Stimulated activated CD8-positive, alpha-beta memory T cell treated with anti-CD3 and anti-CD28 coated beads, Interleukin-15, amount 100 ng/mL, for 4 hours (primary cell): ENCODE data around the gene NCAPG2.
"Not testable (repeated sequence)": the region's sequence is repeated elsewhere in the genome, so short reads cannot be mapped to it uniquely, and the experiment has no call there.

Experiments used
- DNase-seq, 2 donors: peaks; one replicate each; pipeline ENCODE4 v3.0.0-alpha.2; 2020; ENCODE audit warnings: low read depth in 2 of 2

The NCAPG2 gene

DNA sequence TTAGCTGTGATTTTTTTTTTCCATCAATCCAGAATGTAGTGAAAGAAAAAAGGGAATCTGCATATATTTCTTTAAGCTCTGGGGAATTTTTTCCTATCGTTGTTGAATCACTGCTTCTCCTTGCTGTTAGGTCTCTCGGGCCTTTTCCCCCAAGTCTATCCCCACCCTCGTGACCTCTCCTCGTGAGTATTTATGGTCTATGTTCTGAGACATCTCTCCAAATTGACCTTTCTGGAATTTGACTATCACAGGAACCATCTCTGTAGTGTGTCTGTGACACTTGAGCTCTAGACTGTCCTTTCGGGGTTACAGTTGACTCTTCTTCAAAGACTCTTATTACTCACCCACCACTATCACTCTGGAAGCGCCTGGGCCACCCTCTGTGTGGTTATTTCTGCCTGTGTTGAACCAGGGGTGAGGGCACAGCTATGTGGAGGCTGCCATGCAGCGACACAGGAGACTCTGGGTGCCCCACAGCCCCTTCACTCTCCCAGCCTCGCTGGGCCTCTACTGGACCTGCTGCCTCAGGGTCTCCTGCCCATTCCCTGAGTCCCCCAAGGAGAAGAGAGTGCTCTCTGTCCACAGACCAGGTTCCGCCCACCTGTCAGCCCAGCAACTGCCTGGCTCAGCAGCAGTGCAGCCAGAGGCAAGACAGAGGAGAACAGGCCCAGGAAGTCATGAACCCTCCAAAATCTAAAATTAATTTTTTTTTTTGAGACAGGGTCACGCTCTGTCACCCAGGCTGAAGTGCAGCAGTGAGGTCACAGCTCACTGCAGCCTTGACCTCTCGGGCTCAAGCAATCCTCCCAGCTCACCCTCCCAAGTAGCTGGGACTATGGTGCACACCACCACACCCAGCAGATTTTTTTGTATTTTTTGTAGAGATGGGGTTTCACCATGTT lies 71.3 kb downstream of the NCAPG2 start:
- no peak for DNase-seq

DNA sequence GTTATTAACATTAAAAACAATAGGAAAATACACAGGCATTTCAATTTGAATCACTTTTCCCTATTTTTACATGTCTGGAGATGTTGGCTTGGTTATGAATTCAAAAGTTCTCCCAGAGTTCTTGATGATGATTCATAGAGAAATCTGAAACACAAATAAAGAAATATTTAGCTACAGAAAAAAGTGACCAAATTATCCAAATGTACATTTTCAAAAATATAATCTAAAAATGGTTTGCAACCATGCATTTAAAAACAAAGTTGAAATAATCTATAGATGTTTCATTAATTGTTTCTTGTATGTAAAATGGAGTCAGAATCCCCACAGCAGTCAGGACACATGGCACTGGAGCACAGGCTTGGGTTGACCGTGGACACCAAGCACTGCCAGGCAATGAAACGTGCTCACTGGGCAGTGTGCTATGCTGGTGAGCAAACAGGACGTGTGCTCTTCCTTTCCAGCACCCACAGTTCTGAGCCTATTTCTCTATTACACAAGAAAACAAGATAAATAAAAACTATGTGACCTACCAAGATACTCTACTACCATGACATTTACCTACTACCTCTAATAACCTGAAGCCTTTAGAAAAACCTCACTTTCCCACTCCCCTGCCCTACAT lies 72.9 kb downstream of the NCAPG2 start:
- DNase-seq = no peak

DNA sequence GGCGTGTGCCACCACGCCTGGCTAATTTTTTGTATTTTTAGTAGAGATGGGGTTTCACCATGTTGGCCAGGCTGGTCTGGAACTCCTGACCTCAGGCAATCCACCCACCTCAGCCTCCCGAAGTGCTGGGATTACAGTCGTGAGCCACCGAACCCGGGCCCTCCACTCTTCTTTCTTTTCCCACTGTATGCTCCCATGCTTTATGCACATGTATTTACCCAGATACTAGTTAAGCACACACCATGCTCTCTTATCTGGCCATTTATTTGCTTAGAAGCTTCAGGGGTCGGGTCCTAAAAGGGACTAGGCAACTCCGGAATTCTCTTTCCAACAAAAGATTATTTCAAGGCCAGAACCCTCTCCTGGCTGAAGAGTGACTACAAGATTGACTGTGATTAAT lies 78.3 kb downstream of the NCAPG2 start:
- not testable (repeated sequence) for DNase-seq

DNA sequence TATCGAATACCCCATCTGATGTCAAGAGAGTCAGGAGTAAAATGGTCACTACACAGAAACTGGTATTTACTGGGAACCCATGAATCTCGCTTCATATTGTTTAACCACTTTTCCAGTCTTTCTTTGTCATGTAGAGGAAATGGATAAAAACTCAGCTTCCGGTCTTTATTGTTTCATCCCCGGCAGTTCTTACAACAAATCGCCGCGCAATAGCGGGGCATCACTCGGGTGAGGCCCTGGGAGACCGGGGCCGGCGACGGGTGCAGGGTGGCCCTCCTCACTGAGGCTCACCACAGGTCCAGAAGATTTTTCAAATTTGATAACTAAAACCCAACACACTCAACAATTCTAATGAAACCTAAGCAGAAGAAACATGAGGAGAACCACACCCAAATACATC lies 81.4 kb downstream of the NCAPG2 start:
- DNase-seq = no peak

DNA sequence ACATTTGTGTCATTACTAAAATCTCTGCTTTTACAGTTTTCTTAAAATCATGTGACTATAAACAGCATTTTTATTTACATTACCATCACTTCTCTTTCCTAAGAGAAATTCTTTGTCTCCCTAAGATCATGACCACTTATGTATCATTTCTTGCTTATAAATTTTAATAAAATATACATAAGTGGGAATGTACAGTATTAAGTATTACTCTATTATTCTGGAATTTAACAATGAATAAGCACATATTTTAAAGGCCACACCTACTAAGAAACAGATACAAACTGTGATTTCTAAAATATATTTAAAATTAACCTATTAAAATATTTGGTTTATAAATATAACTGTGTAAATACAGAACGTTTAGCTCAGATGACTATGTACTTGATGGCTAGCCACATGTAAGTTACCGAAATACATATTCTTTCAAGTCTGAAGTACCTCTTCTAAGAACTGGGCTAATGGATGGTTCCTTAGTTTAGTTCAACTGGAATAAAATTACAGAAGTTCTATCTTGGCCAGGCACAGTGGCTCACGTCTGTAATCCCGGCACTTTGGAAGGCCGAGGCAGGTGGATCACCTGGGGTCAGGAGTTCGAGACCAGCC lies 83.7 kb downstream of the NCAPG2 start:
- no peak for DNase-seq

DNA sequence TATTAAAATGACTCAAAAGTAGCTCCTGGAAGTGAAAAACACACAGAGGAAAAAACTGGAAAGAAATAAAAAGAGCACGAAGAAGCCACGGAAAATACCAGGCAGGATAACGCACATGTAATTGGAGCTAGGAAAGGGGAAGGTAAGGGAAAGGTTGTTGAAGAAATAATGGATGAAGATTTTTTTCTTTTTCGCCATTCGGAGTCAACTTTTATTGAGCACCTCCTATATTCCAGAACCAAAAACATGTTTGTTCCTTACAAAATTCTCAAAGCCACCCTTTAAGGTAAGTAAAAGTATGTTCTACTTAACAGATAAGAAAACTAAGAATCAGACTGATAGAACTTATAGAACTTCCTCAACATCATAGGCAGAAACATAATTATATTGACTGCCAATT lies 84.2 kb downstream of the NCAPG2 start:
- DNase-seq = no peak

DNA sequence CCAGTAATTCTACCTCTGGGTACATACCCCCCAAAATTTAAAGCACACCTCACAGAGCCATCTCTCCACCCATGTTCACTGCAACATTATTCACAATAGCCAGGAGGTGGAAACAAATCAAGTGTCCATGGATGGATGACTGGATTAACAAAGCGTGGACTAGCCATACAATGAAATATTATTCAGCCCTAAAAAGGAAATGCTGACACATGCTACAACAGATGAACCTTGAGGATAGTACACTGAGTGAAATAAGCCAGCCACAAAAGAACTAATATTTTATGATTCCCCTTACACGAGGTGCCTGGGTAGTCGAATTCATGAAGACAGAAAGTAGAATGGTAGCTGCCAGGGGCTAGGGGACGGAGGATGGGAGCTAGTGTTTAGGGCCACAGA lies 85.9 kb downstream of the NCAPG2 start:
- DNase-seq = no peak

DNA sequence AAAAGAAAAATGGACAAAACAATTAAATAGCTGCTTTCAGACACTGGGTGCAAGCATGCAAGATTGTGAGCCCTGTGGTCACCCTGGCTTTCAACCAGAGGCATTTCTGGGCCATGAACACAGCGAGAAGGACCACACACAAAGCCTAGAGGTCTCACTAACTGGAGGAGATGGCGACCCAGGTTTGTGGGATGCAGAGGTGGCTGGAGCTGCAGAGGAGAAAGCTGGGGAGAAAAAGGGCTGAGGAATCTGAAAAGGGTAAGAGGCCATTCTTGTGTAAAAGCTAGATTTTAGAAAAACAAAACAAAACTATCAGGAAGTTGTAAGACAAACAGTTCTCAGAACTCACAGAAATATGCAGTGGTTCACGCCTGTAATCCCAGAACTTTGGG lies 86.9 kb downstream of the NCAPG2 start:
- no peak for DNase-seq

DNA sequence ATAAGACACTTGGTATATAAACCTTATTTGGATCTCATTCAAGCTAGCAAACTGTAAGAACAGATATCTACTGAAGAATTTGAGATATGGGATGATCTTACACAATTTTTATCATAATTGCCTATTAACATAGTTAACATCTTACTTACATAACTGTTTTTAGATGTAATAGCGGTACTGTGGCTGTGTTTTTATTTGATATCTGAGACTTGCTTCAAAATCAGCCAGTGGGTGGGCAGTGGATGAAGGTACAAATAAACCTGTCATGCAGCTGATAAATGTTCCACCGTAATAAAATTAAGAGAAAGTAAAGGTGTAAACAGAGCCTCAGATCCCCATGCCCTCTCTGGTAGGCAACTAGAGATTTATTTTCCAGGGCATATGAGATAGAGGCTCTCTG lies 88.6 kb downstream of the NCAPG2 start:
- DNase-seq = no peak

DNA sequence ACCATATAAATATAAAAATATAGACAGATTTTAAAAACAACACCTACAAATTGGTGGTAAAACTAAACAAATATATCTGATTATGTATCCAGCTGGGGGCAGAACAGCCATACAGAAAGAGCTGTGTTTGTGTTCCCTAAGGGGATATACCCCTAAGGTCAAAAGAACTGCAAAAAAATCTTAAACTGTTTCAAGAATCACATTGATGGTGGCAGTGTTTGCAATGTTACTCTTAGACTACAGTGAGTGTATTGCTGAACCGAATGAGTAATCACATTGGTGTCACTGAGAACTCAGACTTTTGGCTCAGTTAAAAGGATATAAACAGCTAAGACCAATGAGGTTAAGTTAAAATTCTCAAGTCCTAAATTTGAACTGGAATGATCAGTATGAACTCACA lies 89.9 kb downstream of the NCAPG2 start:
- DNase-seq = no peak

DNA sequence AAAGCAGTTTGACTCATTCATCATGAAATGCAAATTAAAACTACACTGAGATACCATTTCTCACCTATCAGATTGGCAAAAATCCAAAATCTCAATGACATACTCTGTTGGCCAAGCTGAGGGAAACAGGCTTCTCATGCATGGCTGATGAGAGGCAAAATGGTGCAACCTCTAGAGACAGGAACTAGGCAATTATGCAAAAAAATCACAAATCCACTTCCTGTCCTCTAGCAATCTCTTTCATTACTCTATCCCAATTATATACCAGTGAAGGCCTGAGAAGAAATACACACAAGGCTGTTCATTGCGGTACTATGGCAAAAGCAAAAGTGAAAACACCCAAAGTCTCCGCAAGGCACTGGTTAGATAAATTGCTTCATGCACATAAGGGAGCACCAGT lies 91.1 kb downstream of the NCAPG2 start:
- no peak for DNase-seq

DNA sequence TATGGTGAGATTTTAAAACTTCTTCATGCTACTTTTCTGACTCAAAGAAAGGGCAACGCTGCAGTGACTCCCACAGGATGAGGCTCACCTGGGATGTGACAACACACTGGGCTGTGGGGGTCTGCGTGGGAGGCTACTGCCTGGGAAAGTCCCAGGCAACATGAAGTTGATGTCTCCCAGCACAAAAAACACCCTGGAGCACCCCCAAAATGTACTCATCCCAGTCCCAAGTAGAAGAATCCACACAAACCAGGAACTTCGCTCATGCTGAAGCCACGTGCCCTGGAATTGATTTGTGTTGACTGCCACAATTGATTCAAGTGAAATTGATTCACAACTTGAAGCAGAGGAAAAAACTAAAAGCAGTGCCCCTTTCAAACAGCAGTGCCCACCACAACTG lies 92.1 kb downstream of the NCAPG2 start:
- DNase-seq = no peak

DNA sequence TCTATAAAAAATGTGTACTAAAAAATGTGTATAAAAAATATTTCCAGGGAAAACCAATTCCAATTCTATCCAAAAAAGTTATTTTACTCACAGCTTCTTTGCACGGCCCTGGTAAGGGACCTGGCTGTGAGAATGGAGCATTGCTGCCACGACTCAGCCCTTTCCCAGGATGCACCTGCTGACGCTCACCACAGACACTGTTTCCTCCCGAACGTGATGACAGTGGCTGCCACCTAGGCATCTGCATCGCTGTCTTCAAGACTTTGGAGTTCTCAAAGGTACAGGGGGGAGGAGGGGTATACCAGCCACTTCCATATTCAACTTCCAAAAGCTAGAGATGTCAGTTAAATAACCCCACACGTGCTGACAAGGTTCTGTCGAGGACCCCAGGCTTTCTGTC lies 93.1 kb downstream of the NCAPG2 start:
- DNase-seq = no peak

DNA sequence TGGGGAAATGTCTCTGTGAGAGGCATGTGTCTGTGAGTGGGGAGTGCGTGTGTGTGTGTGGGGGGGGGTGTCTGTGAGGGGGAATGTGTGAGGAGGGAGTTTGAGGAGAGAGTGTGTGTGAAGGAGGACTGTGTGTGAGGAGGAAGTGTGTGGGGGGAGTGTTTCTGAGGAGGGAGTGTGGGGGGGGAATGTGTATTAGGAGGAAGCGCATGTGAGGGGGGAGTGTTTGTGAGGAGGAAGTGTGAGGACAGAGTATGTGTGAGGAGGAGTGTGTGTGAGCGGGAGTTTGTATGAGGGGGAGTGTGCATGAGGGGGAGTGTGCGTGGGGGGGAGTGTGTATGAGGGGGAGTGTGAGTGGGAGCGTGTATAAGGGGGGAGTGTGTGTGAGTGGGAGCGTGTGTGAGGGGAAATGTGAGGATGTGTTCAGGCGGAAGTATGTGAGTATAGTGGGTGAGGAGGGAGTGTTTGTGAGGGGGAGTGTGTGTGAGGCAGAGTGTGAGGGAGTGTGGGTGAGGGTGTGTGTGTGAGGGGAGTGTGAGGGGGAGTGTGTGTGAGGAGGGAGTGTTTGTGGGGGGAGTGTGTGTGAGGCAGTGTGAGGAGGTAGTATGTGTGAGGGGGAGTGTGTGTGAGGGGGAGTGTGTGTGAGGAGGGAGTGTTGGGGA lies 95.2 kb downstream of the NCAPG2 start:
- no peak for DNase-seq

DNA sequence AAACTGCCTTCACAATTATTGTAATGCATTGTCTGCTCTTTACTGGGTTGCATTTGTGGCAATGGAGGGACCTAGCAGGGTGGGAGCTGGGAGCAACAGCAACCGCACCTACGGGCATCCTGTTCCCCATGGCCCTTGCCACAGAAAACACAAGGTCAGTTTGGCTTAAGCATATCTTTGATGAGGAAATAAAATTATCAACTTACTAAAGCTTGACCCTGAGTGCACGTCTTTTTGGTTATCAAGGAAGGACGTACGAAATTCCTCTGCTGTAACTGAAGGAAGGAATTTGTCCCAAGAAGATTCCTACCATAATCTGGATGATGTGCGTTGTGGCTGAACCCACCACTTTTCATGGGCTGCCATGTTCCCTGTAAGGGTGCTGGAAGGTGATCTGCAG lies 97.0 kb downstream of the NCAPG2 start:
- no peak for DNase-seq

DNA sequence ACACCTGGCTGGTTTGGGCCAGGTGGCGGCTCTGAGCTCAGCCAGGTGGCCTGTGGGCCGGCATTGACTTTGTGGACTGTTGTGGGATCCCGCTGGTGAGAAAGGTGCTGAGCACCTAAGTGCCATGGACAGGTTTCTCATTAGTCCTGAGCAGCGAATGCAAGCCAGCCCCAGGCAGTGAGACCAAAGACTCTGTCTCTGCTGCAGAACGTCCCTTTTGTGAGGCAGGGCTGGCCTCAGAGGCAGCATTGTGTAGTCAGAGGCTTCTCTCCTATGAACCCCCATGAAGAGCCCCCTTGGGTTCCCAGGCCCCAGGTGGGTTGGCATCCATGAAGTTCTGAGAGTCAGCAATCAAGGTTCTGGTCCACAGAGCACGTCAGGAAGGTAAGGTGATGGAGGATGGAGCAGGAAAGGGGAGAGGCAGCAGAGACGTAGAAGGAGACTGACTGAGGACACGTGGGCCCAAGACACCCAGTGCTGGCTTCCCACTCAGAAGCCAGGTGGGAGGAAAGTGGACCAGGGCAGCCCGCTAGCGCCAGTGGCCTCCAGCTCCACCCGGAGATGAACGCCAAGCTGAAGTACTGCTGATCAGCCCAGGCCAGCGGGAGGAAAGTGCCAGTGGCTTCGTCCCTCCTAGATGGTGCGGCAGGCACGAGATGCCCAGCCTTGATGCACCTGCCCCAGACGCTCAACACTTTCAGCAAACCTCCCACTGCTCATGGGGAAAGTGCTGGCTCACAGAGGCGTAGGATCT lies 97.8 kb downstream of the NCAPG2 start:
- no peak for DNase-seq

DNA sequence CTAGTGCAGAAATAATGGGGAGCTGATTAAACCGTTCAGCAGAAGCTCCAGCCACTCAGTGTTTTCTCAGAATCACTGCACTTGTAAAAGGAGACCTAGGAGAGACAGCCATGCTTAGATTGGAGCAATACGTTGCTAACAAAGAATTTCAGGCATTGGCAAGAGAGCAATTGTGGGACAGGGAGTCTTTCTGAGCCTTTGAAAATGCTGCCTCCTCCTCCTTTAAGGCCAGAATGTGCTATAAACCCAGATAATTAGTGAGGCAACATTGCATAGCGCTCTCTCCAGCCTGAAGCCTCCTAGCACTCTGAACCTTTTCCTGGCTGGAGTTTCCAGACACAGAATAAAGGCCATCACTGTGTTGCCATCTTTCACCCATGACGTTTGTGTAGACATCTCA lies 98.5 kb downstream of the NCAPG2 start:
- no peak for DNase-seq

DNA sequence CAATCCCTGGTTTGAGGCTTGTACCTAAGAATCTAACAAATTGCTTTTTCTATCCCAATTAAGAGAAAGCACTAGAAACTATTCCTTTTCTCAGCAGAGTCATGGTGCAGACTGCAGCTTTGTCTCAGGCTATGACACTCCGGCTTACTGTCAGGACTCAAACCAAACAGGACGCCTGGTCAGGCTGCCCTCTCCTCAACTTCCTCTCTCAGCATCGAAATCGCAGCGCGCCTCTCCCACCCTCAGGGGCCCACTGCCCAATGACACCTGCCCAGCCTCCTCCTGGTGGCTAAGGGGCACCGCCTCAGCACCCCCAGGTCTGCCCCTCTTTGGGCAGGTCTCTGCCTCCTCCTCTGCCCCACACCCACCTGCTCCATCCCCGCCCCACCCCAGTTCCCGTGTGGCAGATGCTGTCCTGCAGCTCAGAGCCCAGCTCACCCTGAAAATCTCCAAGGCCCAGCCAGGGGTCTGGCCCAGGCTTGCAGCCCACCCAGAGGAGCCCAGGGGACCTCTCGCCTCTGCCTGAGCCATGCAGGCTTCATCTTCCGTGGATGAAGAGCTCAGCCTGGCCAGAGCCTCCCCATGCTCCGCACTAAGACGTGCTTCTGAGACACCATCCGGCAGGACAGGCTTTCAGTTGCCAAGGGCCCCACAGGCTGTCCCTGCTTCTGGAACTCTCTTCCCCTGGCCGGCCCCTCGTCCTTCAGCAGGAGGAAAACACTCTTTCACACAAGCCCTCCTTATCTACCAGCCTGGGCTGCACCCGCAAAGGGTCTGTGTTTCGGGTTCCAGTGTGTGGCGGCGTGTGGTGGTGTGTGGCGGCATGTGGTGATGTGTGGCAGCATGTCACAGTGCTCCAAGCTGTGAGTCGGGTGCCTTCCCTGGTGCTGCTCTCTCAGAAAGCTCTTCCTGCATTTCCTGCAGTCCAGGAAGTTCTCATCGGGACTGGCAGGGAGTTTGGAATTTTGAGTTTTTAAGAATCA lies 100.5 kb downstream of the NCAPG2 start:
- no peak for DNase-seq

DNA sequence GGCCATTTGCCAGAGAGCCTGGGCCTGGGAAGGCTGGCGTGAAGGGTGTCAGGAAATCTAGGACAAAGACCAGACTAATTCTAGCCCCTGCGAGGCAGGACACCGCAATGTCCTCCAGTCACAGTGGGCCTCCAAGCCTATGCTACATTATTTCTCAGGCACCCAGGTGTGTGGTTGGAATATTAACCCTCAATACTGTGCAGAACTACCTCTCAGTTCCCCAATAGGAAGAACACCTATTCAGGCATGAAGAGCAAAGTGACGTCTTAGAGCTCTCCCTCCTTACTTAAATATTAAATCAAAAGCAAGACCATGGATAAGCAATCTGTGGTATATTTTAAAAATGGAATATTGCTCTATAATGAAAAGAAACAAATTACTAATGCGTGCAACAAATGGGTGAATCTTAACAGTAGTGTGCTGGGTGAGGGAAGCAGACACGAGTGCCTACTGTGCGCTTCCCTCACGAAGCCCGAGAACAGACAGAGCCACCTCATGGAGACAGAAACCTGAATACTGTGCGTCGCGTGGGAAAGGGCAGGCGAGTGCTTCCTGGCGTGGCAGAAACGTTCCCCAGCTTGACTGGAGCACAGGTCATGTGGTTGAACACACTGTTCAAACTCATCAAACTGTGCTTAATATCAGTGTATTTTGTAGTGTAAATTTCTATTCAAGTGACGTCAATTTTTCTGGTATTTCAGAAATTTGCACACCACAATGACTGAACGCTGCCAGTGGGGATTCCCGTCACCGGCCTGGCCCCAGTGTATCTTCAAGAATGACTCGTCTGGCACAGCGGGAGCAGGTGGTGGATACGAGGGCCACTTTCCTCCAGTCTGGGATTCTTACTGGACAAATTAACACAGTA lies 101.5 kb downstream of the NCAPG2 start:
- no peak for DNase-seq

DNA sequence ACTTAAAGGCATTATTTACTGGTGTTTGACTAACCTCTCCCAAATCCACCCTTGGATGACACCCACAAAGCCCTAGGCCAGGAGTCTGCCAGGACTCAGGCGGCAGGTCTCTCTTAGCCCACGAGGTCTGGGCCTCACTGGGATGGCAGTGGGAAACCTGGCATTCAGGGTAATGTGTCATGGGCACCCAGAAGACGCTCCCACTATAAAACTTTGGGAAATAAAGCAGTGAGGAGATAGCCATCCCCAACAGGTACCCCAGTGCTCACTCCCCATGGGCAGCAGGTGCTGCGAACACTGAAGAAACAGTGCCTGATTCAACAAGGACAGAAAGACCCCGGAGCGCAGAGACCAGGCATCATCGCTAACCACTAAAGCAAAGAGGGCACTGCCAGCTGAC lies 102.6 kb downstream of the NCAPG2 start:
- DNase-seq = no peak
